Activated T-helper 1 cell treated with anti-CD3 and anti-CD28 coated beads, Interleukin-2, amount 50 U/mL, for 16 hours (primary cell): ENCODE measurements around the gene MEP1A.
"Not testable (repeated sequence)": the region's sequence is repeated elsewhere in the genome, so short reads cannot be mapped to it uniquely, and the experiment has no call there.

Source experiments
- DNase-seq, 2 donors: peaks; one replicate each; pipeline ENCODE4 v3.0.0-alpha.2; 2020; ENCODE audit warnings: low read depth in 1 of 2, low spot score in 1 of 2

Gene MEP1A, protein sequence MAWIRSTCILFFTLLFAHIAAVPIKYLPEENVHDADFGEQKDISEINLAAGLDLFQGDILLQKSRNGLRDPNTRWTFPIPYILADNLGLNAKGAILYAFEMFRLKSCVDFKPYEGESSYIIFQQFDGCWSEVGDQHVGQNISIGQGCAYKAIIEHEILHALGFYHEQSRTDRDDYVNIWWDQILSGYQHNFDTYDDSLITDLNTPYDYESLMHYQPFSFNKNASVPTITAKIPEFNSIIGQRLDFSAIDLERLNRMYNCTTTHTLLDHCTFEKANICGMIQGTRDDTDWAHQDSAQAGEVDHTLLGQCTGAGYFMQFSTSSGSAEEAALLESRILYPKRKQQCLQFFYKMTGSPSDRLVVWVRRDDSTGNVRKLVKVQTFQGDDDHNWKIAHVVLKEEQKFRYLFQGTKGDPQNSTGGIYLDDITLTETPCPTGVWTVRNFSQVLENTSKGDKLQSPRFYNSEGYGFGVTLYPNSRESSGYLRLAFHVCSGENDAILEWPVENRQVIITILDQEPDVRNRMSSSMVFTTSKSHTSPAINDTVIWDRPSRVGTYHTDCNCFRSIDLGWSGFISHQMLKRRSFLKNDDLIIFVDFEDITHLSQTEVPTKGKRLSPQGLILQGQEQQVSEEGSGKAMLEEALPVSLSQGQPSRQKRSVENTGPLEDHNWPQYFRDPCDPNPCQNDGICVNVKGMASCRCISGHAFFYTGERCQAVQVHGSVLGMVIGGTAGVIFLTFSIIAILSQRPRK

DNA sequence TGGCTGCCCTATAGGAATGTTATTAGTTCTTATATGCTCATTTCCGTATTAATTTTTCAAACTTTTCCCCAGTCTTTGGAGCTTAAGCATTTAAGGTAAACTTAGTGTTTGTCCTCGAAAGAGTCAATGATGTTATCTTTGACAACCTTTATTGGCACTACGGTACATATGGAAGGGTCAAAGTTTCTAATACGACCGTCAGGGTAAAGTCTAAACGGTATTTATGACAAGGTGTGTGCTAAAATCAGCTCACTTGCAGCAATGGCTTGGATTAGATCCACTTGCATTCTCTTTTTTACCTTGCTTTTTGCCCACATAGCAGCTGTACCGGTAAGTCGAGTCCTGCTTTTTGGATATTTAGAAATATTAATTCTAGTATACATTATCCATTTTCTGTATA is at the start of gene MEP1A:
Gene MEP1A, plus strand, starts transcription at position 252 of the 400 bp plus-strand sequence. Its CDS starts 10 bp downstream, at position 262.
- DNase-seq: no peak

DNA sequence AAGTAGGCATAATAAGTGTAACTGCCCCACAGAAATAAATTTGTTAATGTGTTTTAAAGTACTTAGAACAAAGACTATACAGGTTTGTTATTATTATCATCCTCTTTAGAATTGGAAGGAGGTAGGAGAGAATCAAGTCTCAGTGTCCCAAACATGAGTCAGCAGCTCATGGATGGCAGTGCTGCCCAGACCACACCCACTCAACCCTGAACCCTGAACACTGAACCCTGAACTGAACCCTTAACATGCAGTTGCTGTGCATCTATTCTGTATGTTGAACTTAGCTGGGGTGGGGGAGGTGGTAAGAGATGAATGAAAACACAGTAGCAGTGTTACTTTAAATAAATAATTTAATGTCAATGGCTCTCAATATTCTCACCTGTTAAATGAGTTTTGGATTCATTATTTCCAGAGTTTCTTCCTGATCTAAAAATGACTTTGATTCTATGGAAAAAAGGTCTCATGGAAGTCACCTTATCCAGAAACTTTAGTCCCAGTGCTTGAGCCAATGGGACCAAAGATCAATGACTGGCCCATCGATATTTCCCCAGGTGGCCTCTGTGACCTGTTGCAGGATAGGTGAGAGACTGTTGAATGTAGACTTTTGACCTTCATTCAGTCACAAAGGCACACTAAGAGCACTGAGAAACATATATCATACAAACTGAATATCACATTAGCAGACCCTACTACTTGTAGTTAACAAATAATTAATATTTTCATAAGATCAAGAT is 49.6 kb upstream of the MEP1A start:
- DNase-seq: no peak

DNA sequence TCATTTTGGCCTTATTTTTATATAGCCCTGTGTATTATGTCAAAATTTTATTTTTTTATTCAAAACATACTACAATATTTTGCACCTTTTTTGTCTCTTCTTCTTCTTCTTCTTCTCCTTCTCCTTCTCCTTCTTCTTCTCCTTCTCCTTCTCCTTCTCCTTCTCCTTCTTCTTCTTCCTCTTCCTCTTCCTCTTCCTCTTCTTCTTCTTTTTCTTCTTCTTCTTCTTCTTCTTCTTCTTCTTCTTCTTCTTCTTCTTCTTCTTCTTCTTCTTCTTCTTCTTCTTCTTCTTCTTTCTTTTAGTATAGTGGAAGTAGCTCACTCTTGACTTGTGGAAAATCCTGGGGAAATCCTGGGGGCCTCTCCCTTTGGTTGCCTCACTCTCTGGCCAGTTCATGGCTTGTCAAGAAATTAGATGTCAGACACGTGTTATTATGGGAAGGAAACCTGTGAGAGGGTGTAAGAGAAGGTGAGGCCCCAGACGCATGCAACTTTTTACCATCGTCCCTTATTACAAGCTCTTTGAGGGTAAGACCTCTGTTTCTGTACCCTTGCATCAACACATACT is 48.9 kb upstream of the MEP1A start:
- not testable (repeated sequence) for DNase-seq

DNA sequence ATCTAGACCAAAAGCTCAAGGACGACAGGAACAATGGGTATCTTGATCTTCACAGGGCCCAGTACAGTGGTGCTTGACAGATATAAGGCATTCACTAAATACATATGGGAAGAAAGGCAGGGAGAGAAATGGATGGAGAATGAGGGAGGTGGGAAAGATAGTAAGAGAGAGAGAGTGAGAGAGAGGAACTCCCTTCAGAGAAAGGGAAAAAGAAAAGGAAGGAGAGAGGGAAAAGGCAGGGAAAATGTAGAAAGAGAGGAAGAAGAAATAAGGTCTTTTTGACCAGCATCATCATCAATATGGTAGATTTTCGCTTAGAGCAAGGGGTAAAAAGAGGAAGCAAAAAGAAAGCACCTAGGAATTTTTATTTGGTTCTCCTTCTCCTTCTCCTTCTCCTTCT is 47.2 kb upstream of the MEP1A start:
- no peak for DNase-seq

DNA sequence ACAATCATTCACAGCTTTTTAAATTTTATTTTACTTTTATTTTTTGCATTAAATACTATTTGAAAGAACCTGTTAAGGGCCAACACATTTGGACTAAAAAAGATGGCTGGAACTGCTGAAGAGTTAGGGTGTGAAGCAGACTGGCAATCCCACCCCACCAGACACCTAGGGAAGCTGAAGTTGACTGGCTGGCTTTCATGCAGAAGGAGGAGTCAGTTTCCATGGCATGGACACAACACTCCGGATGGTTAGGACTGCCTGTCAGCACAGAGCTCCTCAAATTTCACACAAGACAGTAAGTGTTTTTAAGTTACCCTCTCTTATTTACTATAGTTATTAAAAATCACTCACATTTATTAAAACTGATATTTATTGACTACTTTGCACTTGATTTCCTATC is 46.5 kb upstream of the MEP1A start, which contains the start of gene ANKRD66:
Gene ANKRD66, plus strand, starts transcription at position 238 of the 400 bp plus-strand sequence. CDS start 5,016 bp downstream, outside the sequence.
- no peak for DNase-seq

DNA sequence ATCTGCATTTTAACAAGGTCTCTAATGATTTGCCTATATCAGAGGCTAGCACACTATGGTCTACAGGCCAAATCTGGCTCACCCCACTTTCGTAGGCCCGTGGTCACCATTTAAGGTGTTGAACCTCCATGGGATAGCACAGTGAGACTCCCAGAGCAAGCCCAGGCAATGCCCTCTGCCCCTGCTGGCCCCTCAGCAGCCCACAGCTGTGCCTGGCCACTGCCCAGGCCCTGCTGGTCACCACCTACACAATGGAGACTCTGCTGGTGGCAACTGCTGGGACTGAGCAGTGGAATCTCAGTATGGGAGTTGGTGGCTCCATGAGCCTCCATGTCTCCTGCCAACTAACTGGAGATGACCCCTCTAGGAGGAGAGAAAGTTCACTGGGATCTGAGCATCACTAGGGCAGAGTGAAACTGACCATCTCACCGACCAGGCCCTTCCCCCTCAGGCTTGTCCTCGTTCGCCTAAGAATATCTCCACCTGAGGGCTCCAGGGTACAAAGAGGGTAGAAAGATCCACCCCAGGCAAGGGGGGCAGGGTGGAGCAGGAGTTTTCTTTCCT is 44.2 kb upstream of the MEP1A start:
- DNase-seq: no peak

DNA sequence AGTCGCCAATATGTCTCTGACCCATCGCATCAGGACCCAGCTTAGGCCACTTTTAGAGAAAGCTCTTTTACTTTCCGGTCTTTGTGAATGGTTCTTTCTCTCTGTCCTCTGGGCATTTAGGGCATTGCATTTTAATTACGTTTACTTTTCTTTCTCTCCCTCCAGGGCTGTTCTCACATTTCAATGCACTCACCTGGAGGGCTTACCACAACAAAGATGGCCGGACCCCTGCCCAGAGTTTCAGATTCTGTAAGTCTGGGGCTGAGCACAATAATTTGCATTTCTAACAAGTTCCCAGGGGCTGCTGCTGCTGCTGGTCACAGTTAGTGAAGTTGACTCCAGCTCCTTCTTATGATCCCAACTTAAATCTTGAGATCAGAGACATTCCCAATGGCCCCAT is 43.5 kb upstream of the MEP1A start:
- DNase-seq: no peak

DNA sequence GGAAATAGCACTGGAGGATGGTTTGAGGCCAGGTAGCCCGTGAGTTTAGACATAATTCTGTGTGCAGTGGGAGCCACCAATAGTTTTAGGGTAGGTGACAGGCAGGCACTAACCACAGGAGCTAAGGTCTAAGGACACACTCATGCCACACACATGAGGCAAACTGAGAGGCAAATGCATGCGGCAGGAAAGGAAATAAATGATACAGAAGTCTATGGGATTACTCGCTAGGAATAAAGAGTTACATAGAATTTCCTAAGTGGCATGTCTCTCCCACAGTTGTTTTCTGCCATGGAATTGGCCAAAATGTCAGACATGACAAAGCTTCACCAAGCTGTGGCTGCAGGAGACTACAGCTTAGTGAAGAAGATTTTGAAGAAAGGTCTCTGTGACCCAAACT is 41.5 kb upstream of the MEP1A start:
- no peak for DNase-seq

DNA sequence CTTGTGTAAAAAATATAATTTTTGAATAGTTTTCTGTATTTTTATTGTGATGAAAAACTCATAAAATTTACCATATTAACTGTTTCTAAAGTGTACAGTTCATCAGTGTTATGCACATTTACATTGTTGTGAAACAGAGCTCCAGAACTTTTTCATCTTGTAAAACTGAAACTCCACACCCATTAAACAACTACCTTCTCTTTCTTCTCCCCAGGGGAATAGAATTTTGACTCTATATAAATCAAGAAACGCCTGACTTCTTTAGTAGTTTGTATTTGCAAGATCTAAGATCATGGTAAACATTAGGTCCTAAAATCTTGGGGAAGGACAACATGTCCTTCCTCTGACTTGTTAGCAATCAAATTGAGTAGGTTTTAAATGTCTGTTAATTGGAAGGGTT is 37.3 kb upstream of the MEP1A start:
- DNase-seq: no peak

DNA sequence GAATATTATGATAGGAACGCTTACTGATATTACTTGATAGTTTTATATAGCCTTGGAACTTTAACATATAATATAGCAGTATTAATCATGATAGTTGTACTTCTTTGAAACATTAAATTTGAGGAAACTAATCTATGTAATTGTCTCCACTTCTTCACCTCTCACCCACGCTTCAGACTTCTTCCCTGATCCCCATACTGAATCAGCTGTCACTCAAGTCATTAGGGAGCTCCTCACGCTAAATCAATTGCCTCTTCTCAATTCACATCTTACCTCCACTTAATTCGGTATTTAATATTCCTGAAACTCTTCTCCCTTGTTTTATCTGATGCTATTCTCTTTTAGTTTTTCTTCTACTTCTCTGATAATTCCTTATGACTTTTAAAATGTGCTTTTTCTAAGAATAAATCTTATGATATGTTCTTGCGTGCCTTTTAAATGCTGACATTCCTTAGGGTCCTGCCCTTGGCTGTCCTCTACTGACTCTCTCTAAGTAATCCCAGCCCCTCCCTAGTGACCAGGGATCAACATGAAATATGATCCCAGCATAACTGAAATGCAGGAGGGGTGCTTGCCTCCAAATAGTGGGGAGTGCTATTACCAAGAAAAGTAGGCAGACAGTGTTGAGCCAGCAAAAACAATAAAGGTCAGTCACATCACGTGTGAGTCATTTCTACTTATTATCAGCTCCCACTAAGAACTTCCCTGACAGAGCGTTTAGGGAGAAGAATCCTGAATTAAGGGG is 36.5 kb upstream of the MEP1A start:
- no peak for DNase-seq

DNA sequence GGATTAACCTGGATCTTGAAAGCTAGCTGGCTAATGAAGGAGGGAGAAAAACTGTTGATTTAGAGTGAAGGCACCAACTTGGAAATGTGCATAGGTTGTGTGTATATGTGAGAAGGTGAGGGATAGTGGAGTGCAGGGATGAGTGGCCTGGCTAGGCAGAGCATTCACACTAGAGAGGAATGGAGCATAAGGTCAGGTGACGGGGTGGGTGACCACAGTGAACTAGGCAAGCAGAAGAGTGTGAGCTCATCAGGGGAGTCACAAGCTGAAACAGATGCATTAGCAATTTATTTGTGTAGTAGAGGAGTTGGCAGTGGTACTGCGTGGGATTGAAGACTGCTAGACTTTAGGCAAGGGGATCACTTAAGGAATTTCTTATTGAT is 36.0 kb upstream of the MEP1A start:
- DNase-seq: no peak

DNA sequence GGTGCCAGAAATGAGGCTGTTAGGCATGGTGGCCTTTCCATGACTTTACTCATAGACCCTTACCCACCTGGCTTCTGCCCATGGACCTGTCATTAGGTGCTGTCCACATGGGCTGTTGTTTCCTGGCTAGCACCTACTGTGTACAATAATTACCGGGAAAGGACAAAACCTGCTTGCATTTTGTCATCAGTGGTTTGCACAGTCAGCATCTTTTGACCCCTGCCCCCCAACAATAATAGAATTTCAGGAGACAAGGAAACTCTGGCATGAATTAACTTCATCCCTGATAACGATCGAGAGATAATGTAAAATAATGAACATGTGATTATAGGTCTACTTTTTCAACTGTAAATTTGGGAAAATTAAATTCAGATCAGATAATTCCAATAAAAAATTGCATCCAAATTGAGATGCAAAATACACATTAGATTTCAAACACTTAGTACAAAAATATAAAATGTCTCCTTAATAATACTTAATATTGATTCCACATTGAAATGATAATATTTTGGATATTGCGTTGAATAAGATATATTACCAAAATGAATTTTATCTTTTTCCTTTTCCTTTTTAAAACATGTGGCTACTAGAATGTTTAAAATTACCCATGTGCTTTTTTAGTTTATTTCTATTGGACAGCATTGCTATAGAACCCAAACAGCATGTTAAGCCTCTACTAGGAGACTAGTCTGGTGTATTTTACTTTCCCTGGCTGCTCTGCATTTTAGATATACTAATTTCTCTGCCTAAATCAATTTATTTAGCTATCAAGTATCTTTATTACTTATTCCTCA is 34.0 kb upstream of the MEP1A start:
- no peak for DNase-seq

DNA sequence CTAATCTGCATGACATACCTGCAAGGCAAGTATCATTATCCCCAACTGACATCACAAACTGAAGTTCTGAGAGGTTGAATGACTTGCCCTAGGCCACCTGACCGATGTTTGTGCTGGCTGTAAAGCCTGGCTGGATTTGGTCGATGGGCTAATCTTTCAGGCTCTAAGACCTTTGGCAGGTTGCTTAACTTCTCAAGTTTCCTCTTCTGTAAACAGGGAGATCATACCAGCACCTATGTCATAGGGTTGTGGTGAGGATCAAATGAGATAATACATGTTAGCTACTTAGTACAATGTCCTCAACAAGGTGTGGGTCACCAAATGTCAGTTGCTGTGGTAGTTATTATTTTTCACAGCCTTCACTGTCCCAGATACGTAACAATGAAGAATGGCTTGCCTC is 32.3 kb upstream of the MEP1A start:
- DNase-seq: no peak

DNA sequence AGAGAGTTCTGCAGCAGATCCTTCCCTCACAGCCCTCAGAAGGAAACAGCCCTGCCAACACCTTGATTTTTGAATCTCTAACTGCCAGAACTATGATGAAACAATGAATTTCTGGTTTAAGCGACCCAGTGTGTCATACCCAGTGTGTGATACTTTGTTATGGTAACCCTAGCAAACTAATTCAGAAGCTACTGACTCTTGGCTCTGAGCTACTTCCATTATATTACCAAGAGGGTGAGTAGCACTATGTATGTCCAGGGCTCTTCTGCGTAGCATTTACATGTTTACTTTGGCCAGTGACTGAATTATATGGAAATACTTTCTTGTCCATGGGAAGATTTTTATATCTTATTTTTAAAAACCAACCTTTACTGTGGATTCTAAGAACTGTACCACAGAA is 29.7 kb upstream of the MEP1A start:
- DNase-seq: no peak

DNA sequence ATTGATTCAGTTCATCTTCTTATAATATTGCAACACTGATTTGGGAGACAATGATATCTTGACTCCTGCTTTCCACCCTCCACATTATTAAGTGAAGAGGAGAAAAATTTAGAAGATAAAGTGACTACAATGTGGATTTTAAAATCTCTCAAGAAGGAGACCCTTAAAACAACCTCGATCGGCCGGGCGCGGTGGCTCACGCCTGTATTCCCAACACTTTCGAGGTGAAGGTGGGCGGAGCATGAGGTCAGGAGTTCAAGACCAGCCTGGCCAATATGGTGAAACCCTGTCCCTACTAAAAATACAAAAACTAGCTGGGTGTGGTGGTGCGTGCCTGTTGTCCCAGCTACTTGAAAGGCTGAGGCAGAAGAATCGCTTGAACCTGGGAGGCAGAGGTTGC is 28.9 kb upstream of the MEP1A start:
- DNase-seq: not testable (repeated sequence)

DNA sequence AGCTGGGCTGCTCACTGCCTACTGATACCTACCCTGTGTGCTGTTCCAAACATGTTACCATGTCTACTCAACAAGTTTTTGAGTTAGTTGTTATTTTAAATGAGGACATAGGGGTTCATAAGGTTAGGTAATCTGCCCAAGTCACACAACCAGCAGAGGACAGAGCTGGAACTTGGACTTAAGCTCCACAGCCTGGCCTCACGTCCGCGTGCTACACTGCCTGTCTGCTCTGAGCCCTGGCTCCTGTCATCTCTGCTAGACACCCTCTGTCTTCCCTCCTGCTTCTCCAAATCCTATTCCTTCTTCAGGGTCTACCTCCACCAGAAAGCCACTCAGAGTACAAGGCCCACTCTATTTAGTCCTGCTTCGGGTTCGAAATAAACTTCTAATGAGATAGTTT is 28.2 kb upstream of the MEP1A start:
- DNase-seq: no peak

DNA sequence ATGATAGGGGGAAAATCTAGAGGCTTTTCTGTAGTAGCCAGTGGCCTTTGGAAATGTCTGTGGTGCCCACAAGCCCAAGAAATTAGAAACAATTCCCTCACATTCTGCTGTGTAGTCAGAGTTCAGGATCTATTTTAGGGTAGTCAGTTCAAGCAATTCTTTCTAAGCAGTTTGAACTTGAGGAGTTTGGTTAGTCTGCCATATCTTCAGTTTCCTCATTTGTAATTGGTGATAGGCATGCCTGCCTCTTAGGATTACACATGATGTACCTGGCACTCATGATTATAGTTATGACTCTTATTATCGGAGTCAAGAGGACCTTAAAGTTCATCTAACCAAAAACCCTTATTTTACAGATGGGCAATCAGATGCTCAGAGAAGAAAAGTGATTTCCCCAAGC is 21.2 kb upstream of the MEP1A start:
- DNase-seq: no peak

DNA sequence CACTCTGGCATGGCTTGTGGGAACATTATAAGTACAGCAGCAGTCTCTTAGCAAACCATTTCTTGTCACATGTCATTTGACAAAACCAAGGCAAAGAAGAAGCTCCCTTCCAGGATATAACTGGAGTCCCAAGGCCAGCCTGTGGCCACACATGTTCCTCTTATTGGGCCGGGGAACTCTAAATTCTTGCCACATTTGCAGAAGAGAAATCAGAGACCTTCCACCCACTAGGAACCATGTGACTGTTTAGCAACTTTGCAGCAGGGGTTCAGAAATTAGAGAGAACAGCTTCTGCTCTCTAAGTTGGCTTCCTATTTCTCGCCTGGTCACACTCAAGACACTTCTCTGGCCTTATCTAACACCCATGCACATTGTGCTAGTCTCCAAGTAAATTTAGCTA is 20.4 kb upstream of the MEP1A start:
- DNase-seq: no peak

DNA sequence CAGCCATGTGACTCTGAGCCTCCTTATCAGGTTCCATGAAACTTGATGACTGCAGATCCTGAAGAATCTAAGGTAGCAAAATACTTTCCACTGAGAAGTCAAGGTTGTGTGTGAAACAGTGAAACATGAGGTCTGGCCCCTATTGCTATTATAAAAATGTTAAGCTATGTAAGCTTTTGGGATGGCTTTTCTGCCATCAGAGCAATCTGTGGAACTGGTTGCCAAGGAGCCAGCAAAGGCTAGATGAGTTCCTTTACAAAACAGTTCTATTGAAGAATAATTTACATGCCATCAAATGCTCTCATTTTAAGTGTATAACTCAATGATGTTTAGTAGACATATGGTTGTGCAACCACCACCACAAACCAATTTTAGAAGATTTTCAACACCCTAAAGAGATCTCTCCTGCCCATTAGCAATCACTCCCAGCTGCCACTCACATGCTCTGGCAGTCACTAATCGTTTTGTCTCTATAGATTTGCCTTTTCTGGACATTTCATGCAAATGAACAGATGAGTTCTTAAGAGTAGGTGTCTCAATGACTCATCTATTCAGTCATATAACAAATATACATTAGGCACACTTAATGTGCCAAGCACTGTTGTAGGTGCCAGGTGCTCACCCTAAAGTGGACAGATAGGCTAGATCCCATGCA is 19.9 kb upstream of the MEP1A start:
- no peak for DNase-seq
